Measurements from ENCODE around the gene RCL1. TPM values are rescaled to one million over a fixed set of nuclear protein-coding genes. Genes with fewer than 3 reads are reported as not detected.

RCL1 gene
- total and polyA plus RNA-seq, 4 donors: 14.3 to 32.0 (median 22.6) TPM

- WGBS (ENCODE audit: insufficient coverage): 100% methylated on average over 2 of the region's 3 CpGs
- H3K27ac ChIP-seq (ENCODE audit: low read depth, low read length): no peak overlapping the region
- no peak for DNase-seq (ENCODE audit: low read depth in 4 of 6, low spot score in 6 of 6)
- no peaks in the 10 kb centered on the region for H3K9me3 ChIP-seq (ENCODE audit: control insufficient read depth, insufficient read depth, low read length)
- H3K4me3 ChIP-seq (ENCODE audit: low read depth, low read length): no peak overlapping the region
- H3K4me1 ChIP-seq (ENCODE audit: control insufficient read depth, insufficient read depth, low read length): no peaks in the 10 kb centered on the region
- H3K27me3 ChIP-seq (ENCODE audit: control insufficient read depth, insufficient read depth, low read length): no peaks in the 10 kb centered on the region
- H3K36me3 ChIP-seq (ENCODE audit: control insufficient read depth, insufficient read depth, low read length): no peaks in the 10 kb centered on the region
These were observed 43.9 kb downstream of the RCL1 start for GRCh38 chr9:4836676-4837075.

- H3K4me3 ChIP-seq (ENCODE audit: low read depth, low read length): no peak overlapping the region
- peak in 2 of 6 donors; percentile 30 to 91 for DNase-seq (ENCODE audit: low read depth in 4 of 6, low spot score in 6 of 6)
- no peaks in the 10 kb centered on the region for H3K9me3 ChIP-seq (ENCODE audit: control insufficient read depth, insufficient read depth, low read length)
- H3K36me3 ChIP-seq (ENCODE audit: control insufficient read depth, insufficient read depth, low read length): no peaks in the 10 kb centered on the region
- peak overlapping the region; percentile 31 for H3K27ac ChIP-seq (ENCODE audit: low read depth, low read length)
- H3K27me3 ChIP-seq (ENCODE audit: control insufficient read depth, insufficient read depth, low read length): no peaks in the 10 kb centered on the region
- no peaks in the 10 kb centered on the region for H3K4me1 ChIP-seq (ENCODE audit: control insufficient read depth, insufficient read depth, low read length)
- WGBS (ENCODE audit: insufficient coverage): no CpG with 5 or more reads among the region's 6 CpGs
These were observed 44.8 kb downstream of the RCL1 start for GRCh38 chr9:4837261-4838188.

GRCh38 chr9:4838189-4838546 lies 45.4 kb downstream of the RCL1 start:
- H3K4me3 ChIP-seq (ENCODE audit: low read depth, low read length): no peak overlapping the region
- peak overlapping the region; percentile 31 for H3K27ac ChIP-seq (ENCODE audit: low read depth, low read length)
- no peaks in the 10 kb centered on the region for H3K36me3 ChIP-seq (ENCODE audit: control insufficient read depth, insufficient read depth, low read length)
- no peak for DNase-seq (ENCODE audit: low read depth in 4 of 6, low spot score in 6 of 6)
- H3K4me1 ChIP-seq (ENCODE audit: control insufficient read depth, insufficient read depth, low read length): no peaks in the 10 kb centered on the region
- H3K27me3 ChIP-seq (ENCODE audit: control insufficient read depth, insufficient read depth, low read length): no peaks in the 10 kb centered on the region
- H3K9me3 ChIP-seq (ENCODE audit: control insufficient read depth, insufficient read depth, low read length): no peaks in the 10 kb centered on the region
- no CpG with 5 or more reads among the region's 3 CpGs for WGBS (ENCODE audit: insufficient coverage)

- Histone ChIP-seq H3K4me3 (ENCODE audit: low read depth, low read length) (no peak overlapping the region), H3K36me3 (ENCODE audit: control insufficient read depth, insufficient read depth, low read length) (peaks cover 3% of the 10 kb centered on the region), H3K4me1 (ENCODE audit: control insufficient read depth, insufficient read depth, low read length) (no peaks in the 10 kb centered on the region), H3K27ac (ENCODE audit: low read depth, low read length) (no peak overlapping the region), H3K27me3 (ENCODE audit: control insufficient read depth, insufficient read depth, low read length) (no peaks in the 10 kb centered on the region), H3K9me3 (ENCODE audit: control insufficient read depth, insufficient read depth, low read length) (no peaks in the 10 kb centered on the region)
- WGBS (ENCODE audit: insufficient coverage): 100% methylated on average over 1 of the region's 1 CpG
- DNase-seq (ENCODE audit: low read depth in 4 of 6, low spot score in 6 of 6): no peak
These were observed 46.7 kb downstream of the RCL1 start for GRCh38 chr9:4839470-4839912.

GRCh38 chr9:4840018-4840417 lies 47.3 kb downstream of the RCL1 start:
- no peaks in the 10 kb centered on the region for H3K27me3 ChIP-seq (ENCODE audit: control insufficient read depth, insufficient read depth, low read length)
- 100% methylated on average over 2 of the region's 4 CpGs for WGBS (ENCODE audit: insufficient coverage)
- no peaks in the 10 kb centered on the region for H3K9me3 ChIP-seq (ENCODE audit: control insufficient read depth, insufficient read depth, low read length)
- no peak overlapping the region for H3K4me3 ChIP-seq (ENCODE audit: low read depth, low read length)
- H3K36me3 ChIP-seq (ENCODE audit: control insufficient read depth, insufficient read depth, low read length): peaks cover 4% of the 10 kb centered on the region
- DNase-seq (ENCODE audit: low read depth in 4 of 6, low spot score in 6 of 6): no peak
- H3K27ac ChIP-seq (ENCODE audit: low read depth, low read length): no peak overlapping the region
- H3K4me1 ChIP-seq (ENCODE audit: control insufficient read depth, insufficient read depth, low read length): no peaks in the 10 kb centered on the region

GRCh38 chr9:4842213-4842612 lies 49.5 kb downstream of the RCL1 start:
- Histone ChIP-seq H3K4me1 (ENCODE audit: control insufficient read depth, insufficient read depth, low read length) (no peaks in the 10 kb centered on the region), H3K36me3 (ENCODE audit: control insufficient read depth, insufficient read depth, low read length) (peaks cover 4% of the 10 kb centered on the region), H3K27me3 (ENCODE audit: control insufficient read depth, insufficient read depth, low read length) (no peaks in the 10 kb centered on the region), H3K9me3 (ENCODE audit: control insufficient read depth, insufficient read depth, low read length) (no peaks in the 10 kb centered on the region), H3K4me3 (ENCODE audit: low read depth, low read length) (no peak overlapping the region), H3K27ac (ENCODE audit: low read depth, low read length) (no peak overlapping the region)
- WGBS (ENCODE audit: insufficient coverage): no CpG with 5 or more reads among the region's 2 CpGs
- DNase-seq (ENCODE audit: low read depth in 4 of 6, low spot score in 6 of 6): no peak

GRCh38 chr9:4842734-4843133 lies 50.0 kb downstream of the RCL1 start:
- Histone ChIP-seq H3K36me3 (ENCODE audit: control insufficient read depth, insufficient read depth, low read length) (peaks cover 7% of the 10 kb centered on the region), H3K4me1 (ENCODE audit: control insufficient read depth, insufficient read depth, low read length) (no peaks in the 10 kb centered on the region), H3K27me3 (ENCODE audit: control insufficient read depth, insufficient read depth, low read length) (no peaks in the 10 kb centered on the region), H3K9me3 (ENCODE audit: control insufficient read depth, insufficient read depth, low read length) (no peaks in the 10 kb centered on the region), H3K27ac (ENCODE audit: low read depth, low read length) (no peak overlapping the region), H3K4me3 (ENCODE audit: low read depth, low read length) (no peak overlapping the region)
- WGBS (ENCODE audit: insufficient coverage): 100% methylated on average over 3 of the region's 4 CpGs
- DNase-seq (ENCODE audit: low read depth in 4 of 6, low spot score in 6 of 6): no peak

GRCh38 chr9:4844056-4844838 lies 51.5 kb downstream of the RCL1 start:
- H3K4me3 ChIP-seq (ENCODE audit: low read depth, low read length): no peak overlapping the region
- H3K36me3 ChIP-seq (ENCODE audit: control insufficient read depth, insufficient read depth, low read length): peaks cover 8% of the 10 kb centered on the region
- H3K27me3 ChIP-seq (ENCODE audit: control insufficient read depth, insufficient read depth, low read length): no peaks in the 10 kb centered on the region
- no peaks in the 10 kb centered on the region for H3K9me3 ChIP-seq (ENCODE audit: control insufficient read depth, insufficient read depth, low read length)
- DNase-seq (ENCODE audit: low read depth in 4 of 6, low spot score in 6 of 6): no peak
- H3K4me1 ChIP-seq (ENCODE audit: control insufficient read depth, insufficient read depth, low read length): no peaks in the 10 kb centered on the region
- H3K27ac ChIP-seq (ENCODE audit: low read depth, low read length): no peak overlapping the region
- WGBS (ENCODE audit: insufficient coverage): 82% methylated on average over 7 of the region's 9 CpGs

- WGBS (ENCODE audit: insufficient coverage): 87% methylated on average over 5 of the region's 5 CpGs
- Histone ChIP-seq H3K36me3 (ENCODE audit: control insufficient read depth, insufficient read depth, low read length) (peaks cover 21% of the 10 kb centered on the region), H3K27me3 (ENCODE audit: control insufficient read depth, insufficient read depth, low read length) (no peaks in the 10 kb centered on the region), H3K4me1 (ENCODE audit: control insufficient read depth, insufficient read depth, low read length) (peaks cover 3% of the 10 kb centered on the region), H3K4me3 (ENCODE audit: low read depth, low read length) (no peak overlapping the region), H3K9me3 (ENCODE audit: control insufficient read depth, insufficient read depth, low read length) (no peaks in the 10 kb centered on the region), H3K27ac (ENCODE audit: low read depth, low read length) (no peak overlapping the region)
- DNase-seq (ENCODE audit: low read depth in 4 of 6, low spot score in 6 of 6): peak in 1 of 6 donors; percentile 12
These were observed 56.6 kb downstream of the RCL1 start for GRCh38 chr9:4849369-4849768.

Measured in spinal cord (tissue), 10 donors.